ENCODE measurements around the gene RPAP3.

DNA sequence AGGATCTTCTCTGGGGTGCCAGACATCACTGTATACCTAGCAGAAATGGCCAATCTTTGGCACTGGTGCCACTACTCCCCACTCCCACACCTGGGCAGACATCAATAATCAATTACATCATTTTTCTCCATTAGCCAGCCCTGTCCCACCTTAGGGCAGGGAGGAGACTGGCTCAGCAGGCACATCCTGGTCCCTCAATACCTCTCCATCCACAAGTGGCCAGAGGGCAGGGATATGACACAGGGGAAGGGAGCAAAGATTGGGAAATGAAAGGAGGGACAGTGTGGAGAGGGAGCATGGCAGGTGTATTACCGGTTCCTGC, 42.6 kb upstream of the RPAP3 start:
- TF ChIP-seq CTCF (IDR thresholded peaks at IDR 0.05): no peak
- no peak for TF ChIP-seq POLR2A (IDR thresholded peaks at IDR 0.05)
